T-helper 2 cell (primary cell): ENCODE data around the gene MCUR1.
"Not testable (repeated sequence)": the region's sequence is repeated elsewhere in the genome, so short reads cannot be mapped to it uniquely, and the experiment has no call there.

Experiments used
- DNase-seq, 5 experiments: peaks; one replicate each; pipeline versions ENCODE4 v3.0.0 to v3.0.0-alpha.2; 2012 to 2022

MCUR1 gene

DNA sequence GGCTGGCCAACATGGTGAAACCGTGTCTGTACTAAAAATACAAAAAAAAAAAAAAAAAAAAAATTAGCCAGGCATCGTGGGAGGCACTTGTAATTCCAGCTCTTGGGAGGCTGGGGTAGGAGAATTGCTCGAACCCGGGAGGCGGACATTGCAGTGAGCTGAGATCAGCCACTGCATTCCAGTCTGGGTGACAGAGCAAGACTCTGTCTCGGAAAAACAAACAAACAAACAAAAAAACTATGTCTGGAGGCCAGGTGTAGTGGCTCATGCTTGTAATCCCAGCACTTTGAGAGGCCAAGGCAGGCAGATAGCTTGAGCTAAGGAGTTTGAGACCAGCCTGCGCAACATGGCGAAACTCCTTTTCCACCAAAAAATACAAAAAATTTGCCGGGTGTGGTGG lies 38.9 kb downstream of the MCUR1 start:
- not testable (repeated sequence) for DNase-seq

DNA sequence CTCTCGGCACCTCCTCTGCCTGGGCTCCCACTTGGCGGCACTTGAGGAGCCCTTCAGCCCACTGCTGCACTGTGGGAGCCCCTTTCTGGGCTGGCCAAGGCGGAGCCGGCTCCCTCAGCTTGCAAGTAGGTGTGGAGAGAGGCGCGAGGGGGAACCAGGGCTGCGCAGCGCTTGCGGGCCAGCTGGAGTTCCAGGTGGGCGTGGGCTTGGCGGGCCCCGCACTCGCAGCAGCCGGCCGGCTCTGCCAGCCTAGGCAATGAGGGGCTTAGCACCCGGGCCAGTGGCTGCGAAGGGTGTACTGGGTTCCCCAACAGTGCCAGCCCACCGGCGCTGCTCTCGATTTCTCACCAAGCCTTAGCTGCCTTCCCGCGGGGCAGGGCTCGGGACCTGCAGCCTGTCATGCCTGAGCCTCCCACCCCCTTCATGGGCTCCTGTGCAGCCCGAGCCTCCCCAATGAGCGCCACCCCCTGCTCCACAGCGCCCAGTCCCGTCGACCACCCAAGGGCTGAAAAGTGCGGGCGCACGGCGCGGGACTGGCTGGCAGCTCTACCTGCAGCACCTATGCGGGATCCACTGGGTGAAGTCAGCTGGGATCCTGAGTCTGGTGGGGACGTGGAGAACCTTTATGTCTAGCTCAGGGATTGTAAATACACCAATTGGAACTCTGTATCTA lies 41.9 kb downstream of the MCUR1 start:
- DNase-seq, result not testable (repeated sequence)

DNA sequence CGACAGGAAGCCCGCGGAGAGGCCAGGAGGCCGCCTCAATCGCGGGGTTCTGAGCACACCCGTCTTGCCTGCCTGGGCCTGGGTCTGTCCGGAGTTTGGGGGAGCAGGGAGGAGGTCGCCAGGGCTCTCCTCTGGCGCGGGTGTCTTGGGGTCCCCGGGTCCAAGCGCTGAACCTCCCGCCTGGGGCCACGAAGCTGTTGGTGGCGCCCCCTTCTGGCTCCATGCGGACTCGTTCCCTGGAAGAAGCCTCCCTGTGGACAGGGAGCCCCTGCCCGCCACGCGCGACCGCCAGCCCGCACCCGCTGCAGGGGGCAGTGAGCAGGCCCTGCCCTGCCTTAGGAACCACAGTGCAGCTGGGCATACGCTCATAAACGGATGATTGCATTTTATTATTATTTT lies 44.7 kb downstream of the MCUR1 start:
- DNase-seq, result peak in 1 of 5 experiments; percentile 12

- DNase-seq, result no peak
Measured at GRCh38 chr6:13769034-13769654, 45.2 kb downstream of the MCUR1 start.

- DNase-seq, result peak in 1 of 5 experiments; percentile 42
Measured at GRCh38 chr6:13767121-13767808, 47.1 kb downstream of the MCUR1 start.

DNA sequence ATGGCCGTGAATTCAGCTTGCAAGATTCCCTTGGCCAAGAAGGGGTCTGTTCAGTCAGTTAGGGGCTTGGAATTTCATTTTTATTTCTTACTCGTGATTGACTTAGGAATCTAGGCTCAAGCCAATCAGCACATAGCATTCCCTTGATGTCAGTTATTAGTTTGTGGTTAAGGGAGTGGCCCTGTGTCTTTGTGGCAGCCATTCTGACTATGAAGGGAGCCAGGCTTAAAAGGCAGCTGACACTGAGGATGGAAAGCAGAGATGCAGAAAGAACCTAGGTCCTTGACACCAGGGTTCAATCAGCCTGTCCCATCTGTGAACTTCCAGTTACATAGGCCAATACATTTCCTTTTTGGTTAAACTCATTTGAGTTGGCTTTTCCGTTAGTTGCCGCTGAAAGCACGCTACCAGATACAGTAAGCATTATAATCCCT lies 48.1 kb downstream of the MCUR1 start:
- DNase-seq, result no peak

- no peak for DNase-seq
Measured at GRCh38 chr6:13765570-13765969, 48.8 kb downstream of the MCUR1 start.

- DNase-seq, result no peak
Measured at GRCh38 chr6:13764996-13765395, 49.4 kb downstream of the MCUR1 start.

DNA sequence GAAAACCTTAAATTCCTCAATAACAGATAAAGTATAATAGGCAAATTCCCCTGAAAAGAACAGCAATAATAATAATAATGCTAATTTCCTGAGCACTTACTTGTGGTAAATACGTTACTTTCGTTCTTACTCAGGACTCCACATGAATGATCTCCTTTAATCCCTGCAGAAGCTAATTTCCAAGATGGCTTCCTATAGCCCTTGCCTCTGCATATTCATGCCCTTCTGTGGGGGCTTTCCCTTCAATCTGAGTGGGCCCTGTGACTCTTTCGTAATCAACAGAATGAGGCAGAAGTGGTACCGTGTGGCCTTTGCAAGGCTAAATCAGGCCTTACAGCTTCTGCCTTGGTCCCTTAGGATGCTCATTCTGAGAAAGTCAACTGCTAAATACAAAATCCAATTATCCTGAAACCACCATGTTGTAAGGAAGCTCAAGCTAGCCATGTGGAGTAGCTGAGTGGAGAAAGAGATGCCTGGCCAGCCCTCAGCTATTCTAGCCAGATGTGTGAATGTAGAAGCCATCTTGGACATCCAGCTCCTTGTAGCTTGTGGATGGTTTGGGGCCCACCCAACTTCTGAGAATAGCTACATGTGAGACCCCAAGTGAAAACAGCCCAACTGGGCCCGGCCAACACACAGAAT lies 50.5 kb downstream of the MCUR1 start:
- DNase-seq, result peak in 1 of 5 experiments; percentile 40

- DNase-seq, result peak in 2 of 5 experiments; percentile 39 to 85
Measured at GRCh38 chr6:13762611-13763441, 51.5 kb downstream of the MCUR1 start.

GRCh38 chr6:13761361-13762036 lies 52.9 kb downstream of the MCUR1 start:
- DNase-seq, result no peak

DNA sequence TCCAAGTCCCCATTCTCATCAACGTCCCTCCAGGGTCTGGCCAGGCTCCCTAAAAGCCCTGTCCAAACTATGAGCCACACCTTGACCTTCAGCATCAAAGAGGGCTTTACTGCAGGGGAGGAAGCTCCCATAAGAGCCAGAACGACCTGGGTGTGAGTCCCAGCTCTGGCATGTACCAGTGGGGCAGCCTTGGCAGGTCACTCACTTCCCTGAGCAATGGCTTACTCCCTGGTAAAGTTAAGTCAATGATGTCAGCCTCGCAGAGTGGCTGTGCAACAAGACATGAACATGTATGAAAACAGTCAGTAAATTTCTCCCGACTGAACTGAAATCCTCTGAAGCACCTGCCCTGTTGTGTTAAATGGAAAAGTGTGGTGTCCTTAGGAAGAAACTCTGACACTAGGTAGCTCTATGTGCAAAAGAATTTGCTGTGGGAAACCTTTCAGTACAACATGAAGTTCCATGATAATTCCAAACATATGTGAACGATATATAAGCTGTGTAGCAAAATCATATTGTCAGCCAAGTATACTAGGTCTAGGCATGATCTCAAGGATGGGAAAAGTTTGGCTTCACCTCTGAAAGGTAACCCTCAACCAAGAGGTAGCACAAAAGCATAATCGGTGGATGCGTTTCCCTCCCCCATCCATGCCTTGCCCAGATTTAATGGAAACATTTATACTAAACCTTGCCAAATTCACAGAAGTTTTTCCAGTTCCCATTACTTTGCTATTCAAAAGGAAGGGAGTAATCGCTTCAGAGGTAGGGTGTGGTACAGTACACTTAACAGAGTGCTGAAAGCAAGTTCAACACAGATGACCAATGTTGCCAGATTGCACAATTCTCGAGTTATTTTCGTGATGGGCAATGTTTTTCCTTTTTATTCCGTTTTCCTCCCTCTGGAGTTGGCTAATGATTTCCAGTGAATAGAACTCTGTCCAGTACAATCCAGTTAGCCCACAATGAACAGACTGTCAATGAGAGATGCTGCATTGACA lies 53.8 kb downstream of the MCUR1 start:
- DNase-seq, result no peak

- DNase-seq, result no peak
Measured at GRCh38 chr6:13759025-13759424, 55.3 kb downstream of the MCUR1 start.

- no peak for DNase-seq
Measured at GRCh38 chr6:13754644-13755043, 59.7 kb downstream of the MCUR1 start.

- DNase-seq, result no peak
Measured at GRCh38 chr6:13743736-13744127, 70.6 kb downstream of the MCUR1 start.

DNA sequence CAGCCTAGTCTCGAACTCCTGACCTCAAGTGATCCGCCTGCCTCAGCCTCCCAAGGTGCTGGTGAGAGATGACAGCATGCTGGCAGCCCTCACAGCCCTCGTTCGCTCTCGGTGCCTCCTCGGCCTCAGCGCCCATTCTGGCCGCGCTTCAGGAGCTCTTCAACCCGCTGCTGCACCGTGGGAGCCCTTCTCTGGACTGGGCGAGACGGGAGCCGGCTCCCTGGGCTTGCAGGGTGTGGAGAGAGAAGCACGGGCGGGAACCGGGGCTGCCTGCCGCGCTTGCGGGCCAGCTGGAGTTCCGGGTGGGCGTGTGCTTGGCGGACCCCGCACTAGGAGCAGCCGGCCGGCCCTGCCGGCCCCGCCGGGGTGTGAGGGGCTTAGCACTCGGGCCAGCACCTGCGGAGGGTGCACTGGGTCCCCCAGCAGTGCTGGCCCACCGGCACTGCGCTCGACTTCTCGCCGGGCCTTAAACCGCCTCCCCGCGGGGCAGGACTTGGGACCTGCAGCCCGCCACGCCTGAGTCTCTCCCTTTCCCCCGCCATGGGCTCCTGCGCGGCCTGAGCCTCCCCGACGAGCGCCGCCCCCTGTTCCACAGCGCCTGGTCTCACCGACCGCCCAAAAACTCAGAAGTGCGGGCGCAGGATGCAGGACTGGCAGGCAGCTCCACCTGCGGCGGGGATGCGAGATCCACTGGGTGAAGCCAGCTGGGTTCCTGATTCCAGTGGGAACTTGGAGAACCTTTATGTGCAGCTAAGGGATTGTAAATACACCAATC lies 71.2 kb downstream of the MCUR1 start:
- DNase-seq, result no peak

- no peak for DNase-seq
Measured at GRCh38 chr6:13741365-13741764, 73.0 kb downstream of the MCUR1 start.
